C4-2B (cell line): ENCODE data around the gene SPC24.

Source experiments
- ZFX ChIP-seq: fragments of 450-650 bp; IDR thresholded peaks from 2 replicates; pipeline ENCODE4 v1.6.1; 2017
- TF ChIP-seq, protein P1 (sequence below): fragments of 450-650 bp; conservative IDR thresholded peaks from 2 replicates; pipeline ENCODE4 v1.5.1; 2017; ENCODE audit warnings: mild to moderate bottlenecking

DNA sequence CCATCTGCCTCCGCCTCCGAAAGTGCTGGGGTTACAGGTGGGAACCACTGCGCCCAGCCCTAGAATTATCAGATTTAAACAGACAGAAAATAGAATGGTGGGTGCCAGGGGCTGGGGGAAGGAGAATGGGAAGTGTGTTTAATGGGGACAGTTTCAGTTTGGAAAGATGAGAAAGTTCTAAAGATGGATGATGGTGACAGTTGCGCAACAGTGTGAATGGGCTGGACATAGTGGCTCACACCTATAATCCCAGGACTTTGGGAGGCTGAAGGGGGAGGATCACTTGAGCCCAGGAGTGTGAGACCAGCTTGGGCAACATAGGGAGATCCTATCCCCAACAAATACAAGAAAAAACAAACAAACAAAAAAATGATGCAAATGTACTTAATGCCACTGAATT is 25.9 kb upstream of the SPC24 start:
- TF ChIP-seq, protein P1, sequence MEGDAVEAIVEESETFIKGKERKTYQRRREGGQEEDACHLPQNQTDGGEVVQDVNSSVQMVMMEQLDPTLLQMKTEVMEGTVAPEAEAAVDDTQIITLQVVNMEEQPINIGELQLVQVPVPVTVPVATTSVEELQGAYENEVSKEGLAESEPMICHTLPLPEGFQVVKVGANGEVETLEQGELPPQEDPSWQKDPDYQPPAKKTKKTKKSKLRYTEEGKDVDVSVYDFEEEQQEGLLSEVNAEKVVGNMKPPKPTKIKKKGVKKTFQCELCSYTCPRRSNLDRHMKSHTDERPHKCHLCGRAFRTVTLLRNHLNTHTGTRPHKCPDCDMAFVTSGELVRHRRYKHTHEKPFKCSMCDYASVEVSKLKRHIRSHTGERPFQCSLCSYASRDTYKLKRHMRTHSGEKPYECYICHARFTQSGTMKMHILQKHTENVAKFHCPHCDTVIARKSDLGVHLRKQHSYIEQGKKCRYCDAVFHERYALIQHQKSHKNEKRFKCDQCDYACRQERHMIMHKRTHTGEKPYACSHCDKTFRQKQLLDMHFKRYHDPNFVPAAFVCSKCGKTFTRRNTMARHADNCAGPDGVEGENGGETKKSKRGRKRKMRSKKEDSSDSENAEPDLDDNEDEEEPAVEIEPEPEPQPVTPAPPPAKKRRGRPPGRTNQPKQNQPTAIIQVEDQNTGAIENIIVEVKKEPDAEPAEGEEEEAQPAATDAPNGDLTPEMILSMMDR = no peak
- no peak for TF ChIP-seq ZFX
